ENCODE data around the gene NDFIP1.

NDFIP1 gene

GRCh38 chr5:142125378-142125777, 16.8 kb downstream of the NDFIP1 start:
- DNase-seq = no peak
- Histone ChIP-seq H3K79me2 (ENCODE audit: insufficient read depth, low read length) (peaks cover 98% of the 10 kb centered on the region), H2AFZ (ENCODE audit: low read depth, low read length) (no peak overlapping the region), H3K9ac (ENCODE audit: low read depth, low read length) (no peak overlapping the region), H3K27ac (ENCODE audit: low read length) (no peak overlapping the region), H3K4me2 (ENCODE audit: insufficient read depth, low read length) (no peak overlapping the region), H3K4me1 (ENCODE audit: insufficient read depth, low read length) (no peaks in the 10 kb centered on the region), H4K20me1 (ENCODE audit: insufficient read depth, low read length) (peaks cover 41% of the 10 kb centered on the region; the same call in 1 of the 2 replicates), H3K9me3 (ENCODE audit: insufficient read depth, low read length, severe bottlenecking) (no peaks in the 10 kb centered on the region), H3K27me3 (ENCODE audit: insufficient read depth, low read length, poor library complexity) (no peaks in the 10 kb centered on the region), H3K36me3 (ENCODE audit: insufficient read depth, low read length) (peaks cover 13% of the 10 kb centered on the region; the same call in 1 of the 2 replicates), H3K4me3 (ENCODE audit: low read depth in 1 of 2, low read length in 2 of 2) (no peak overlapping the region)
- TF ChIP-seq EZH2 (IDR thresholded peaks at IDR 0.05; ENCODE audit: borderline replicate concordance, low read depth, low read length, severe bottlenecking) (no peak), CTCF (IDR thresholded peaks at IDR 0.05; ENCODE audit: borderline replicate concordance, extremely low read depth, low read length, poor library complexity, severe bottlenecking) (no peak)
- no peak for ATAC-seq (ENCODE audit: insufficient read depth, low read depth)

- Histone ChIP-seq H3K79me2 (ENCODE audit: insufficient read depth, low read length) (peaks cover 98% of the 10 kb centered on the region), H3K4me2 (ENCODE audit: insufficient read depth, low read length) (no peak overlapping the region), H3K36me3 (ENCODE audit: insufficient read depth, low read length) (peaks cover 8% of the 10 kb centered on the region; the same call in 1 of the 2 replicates), H2AFZ (ENCODE audit: low read depth, low read length) (no peak overlapping the region), H3K4me3 (ENCODE audit: low read depth in 1 of 2, low read length in 2 of 2) (no peak overlapping the region), H3K27ac (ENCODE audit: low read length) (no peak overlapping the region), H4K20me1 (ENCODE audit: insufficient read depth, low read length) (peaks cover 38% of the 10 kb centered on the region; the same call in 1 of the 2 replicates), H3K9ac (ENCODE audit: low read depth, low read length) (no peak overlapping the region), H3K4me1 (ENCODE audit: insufficient read depth, low read length) (no peaks in the 10 kb centered on the region), H3K9me3 (ENCODE audit: insufficient read depth, low read length, severe bottlenecking) (no peaks in the 10 kb centered on the region), H3K27me3 (ENCODE audit: insufficient read depth, low read length, poor library complexity) (no peaks in the 10 kb centered on the region)
- ATAC-seq (ENCODE audit: insufficient read depth, low read depth) (no peak), DNase-seq (no peak)
- no peak for TF ChIP-seq EZH2 (IDR thresholded peaks at IDR 0.05; ENCODE audit: borderline replicate concordance, low read depth, low read length, severe bottlenecking)
- TF ChIP-seq CTCF (IDR thresholded peaks at IDR 0.05; ENCODE audit: borderline replicate concordance, extremely low read depth, low read length, poor library complexity, severe bottlenecking) = no peak
Observed at GRCh38 chr5:142125963-142126362, 17.4 kb downstream of the NDFIP1 start.

- TF ChIP-seq EZH2 (IDR thresholded peaks at IDR 0.05; ENCODE audit: borderline replicate concordance, low read depth, low read length, severe bottlenecking) (no peak), CTCF (IDR thresholded peaks at IDR 0.05; ENCODE audit: borderline replicate concordance, extremely low read depth, low read length, poor library complexity, severe bottlenecking) (no peak)
- no peak overlapping the region for H3K4me3 ChIP-seq (ENCODE audit: low read depth in 1 of 2, low read length in 2 of 2)
- no peak overlapping the region for H3K9ac ChIP-seq (ENCODE audit: low read depth, low read length)
- ATAC-seq (ENCODE audit: insufficient read depth, low read depth) (no peak), DNase-seq (no peak)
- peaks cover 31% of the 10 kb centered on the region; the same call in 1 of the 2 replicates for H4K20me1 ChIP-seq (ENCODE audit: insufficient read depth, low read length)
- no peak overlapping the region for H3K27ac ChIP-seq (ENCODE audit: low read length)
- H3K36me3 ChIP-seq (ENCODE audit: insufficient read depth, low read length) = peaks cover 22% of the 10 kb centered on the region
- peaks cover 74% of the 10 kb centered on the region for H3K79me2 ChIP-seq (ENCODE audit: insufficient read depth, low read length)
- no peak overlapping the region for H2AFZ ChIP-seq (ENCODE audit: low read depth, low read length)
- H3K9me3 ChIP-seq (ENCODE audit: insufficient read depth, low read length, severe bottlenecking) = no peaks in the 10 kb centered on the region
- H3K27me3 ChIP-seq (ENCODE audit: insufficient read depth, low read length, poor library complexity) = no peaks in the 10 kb centered on the region
- H3K4me1 ChIP-seq (ENCODE audit: insufficient read depth, low read length) = no peaks in the 10 kb centered on the region
- H3K4me2 ChIP-seq (ENCODE audit: insufficient read depth, low read length) = no peak overlapping the region
Observed at GRCh38 chr5:142128675-142129208, 20.2 kb downstream of the NDFIP1 start.
